AG04450 (cell line): ENCODE results near the gene ITGB5. TPM values are rescaled to one million over a fixed set of nuclear protein-coding genes. Genes with fewer than 3 reads are reported as not detected.

Experiments
- CTCF ChIA-PET: fragments of 300-600, 350-600 bp; formaldehyde crosslinking; extraction: SDS; loops from one replicate; lab custom pipeline; 2022; ENCODE audit warnings: antibody characterized with exemption, inconsistent platforms; lab: Charles Lee
- POLR2A ChIA-PET: fragments of 350-600 bp; formaldehyde crosslinking; extraction: SDS; loops from one replicate; lab custom pipeline; 2021; ENCODE audit warnings: antibody characterized with exemption, inconsistent platforms; lab: Yijun Ruan, JAX
- DNase-seq: peaks from one replicate; pipeline ENCODE4 v3.0.0-alpha.2; 2011; ENCODE audit warnings: low read depth, low spot score
- H3K27ac ChIP-seq: one replicate; pipeline ENCODE4 v1.5.1; 2012; ENCODE audit warnings: low read depth, low read length, control low read depth
- H3K27me3 ChIP-seq: one replicate; pipeline ENCODE4 v1.6.0; 2012; ENCODE audit warnings: low read length; ENCODE audit not compliant: control insufficient read depth, insufficient read depth
- H3K4me3 ChIP-seq: 2 replicates; pipeline ENCODE4 v1.5.1; 2011; ENCODE audit warnings: mild to moderate bottlenecking, low read depth, low read length, control low read depth
- H3K9me3 ChIP-seq: 2 replicates; pipeline ENCODE4 v1.5.1; 2012; ENCODE audit warnings: low read length; ENCODE audit not compliant: control insufficient read depth, insufficient read depth
- CTCF ChIP-seq: IDR thresholded peaks from 2 replicates; pipeline ENCODE4 v1.5.1; 2011; ENCODE audit warnings: low read depth, low read length, control low read depth, inconsistent platforms
- polyA plus RNA-seq: library from polyadenylated mRNA; depleted of rRNA; stranded (reverse); fragments of >200 nt; gene quantifications from 2 replicates; pipeline ENCODE4 v1.2.3, GENCODE V29; 2011

Gene ITGB5
- polyA plus RNA-seq, 1 experiment, result 127 TPM

GRCh38 chr3:124810970-124811369 lies 76.2 kb downstream of the ITGB5 start:
- Histone ChIP-seq H3K27me3 (no peaks in the 10 kb centered on the region), H3K4me3 (no peak overlapping the region), H3K9me3 (no peaks in the 10 kb centered on the region), H3K27ac (no peak overlapping the region)
- TF ChIP-seq CTCF, result no peak
- ChIA-PET POLR2A (no interaction called here), CTCF (interaction anchor here (0.8 to 1.1 kb wide), 2 partner anchors 24 to 90 kb away, joined by 3 to 6 read pairs; no protein-coding TSS in a partner anchor)
- DNase-seq, result no peak

- POLR2A ChIA-PET, result no interaction called here
- no peak overlapping the region for H3K27ac ChIP-seq
- TF ChIP-seq CTCF, result no peak
- DNase-seq, result no peak
- no peaks in the 10 kb centered on the region for H3K27me3 ChIP-seq
- H3K9me3 ChIP-seq, result no peaks in the 10 kb centered on the region
- H3K4me3 ChIP-seq, result no peak overlapping the region
- CTCF ChIA-PET, result interaction anchor here (1.7 kb wide), 1 partner anchor 93 kb away, joined by 6 read pairs; no protein-coding TSS in a partner anchor
Measured at GRCh38 chr3:124809039-124809438, 78.1 kb downstream of the ITGB5 start.

GRCh38 chr3:124805671-124806070 lies 81.5 kb downstream of the ITGB5 start:
- no peak for TF ChIP-seq CTCF
- no peak for DNase-seq
- Histone ChIP-seq H3K9me3 (no peaks in the 10 kb centered on the region), H3K4me3 (no peak overlapping the region), H3K27ac (no peak overlapping the region), H3K27me3 (no peaks in the 10 kb centered on the region)
- ChIA-PET CTCF (interaction anchor here (1.0 to 1.9 kb wide), 2 partner anchors 18 to 22 kb away, joined by 3 to 7 read pairs; no protein-coding TSS in a partner anchor), POLR2A (no interaction called here)

GRCh38 chr3:124804875-124805274 lies 82.3 kb downstream of the ITGB5 start:
- CTCF ChIA-PET, result interaction anchor here (0.5 to 1.9 kb wide), 3 partner anchors 17 to 763 kb away, joined by 3 to 7 read pairs (median 5); no protein-coding TSS in a partner anchor
- Histone ChIP-seq H3K9me3 (no peaks in the 10 kb centered on the region), H3K4me3 (no peak overlapping the region), H3K27me3 (no peaks in the 10 kb centered on the region), H3K27ac (no peak overlapping the region)
- POLR2A ChIA-PET, result no interaction called here
- DNase-seq, result no peak
- TF ChIP-seq CTCF, result no peak

- ChIA-PET CTCF (no interaction called here), POLR2A (no interaction called here)
- Histone ChIP-seq H3K4me3 (no peak overlapping the region), H3K27ac (no peak overlapping the region), H3K9me3 (no peaks in the 10 kb centered on the region), H3K27me3 (no peaks in the 10 kb centered on the region)
- no peak for DNase-seq
- TF ChIP-seq CTCF, result no peak
Measured at GRCh38 chr3:124802702-124803101, 84.5 kb downstream of the ITGB5 start.
